Transverse colon (tissue), 4 donors: ENCODE results near the gene TNFAIP8L3. TPM values are rescaled to one million over a fixed set of nuclear protein-coding genes. Genes with fewer than 3 reads are reported as not detected.
A peak's percentile ranks its signal among the peaks of the same experiment; 100 is the strongest.
"Not testable (repeated sequence)": the region's sequence is repeated elsewhere in the genome, so short reads cannot be mapped to it uniquely, and the experiment has no call there.

Experiments
- DNase-seq: peaks from one replicate; pipeline ENCODE4 v3.0.0-alpha.2; 2019
- H3K27ac ChIP-seq, 4 donors: fragments of 200-600 bp; sonication (generic); 2 replicates each; pipeline ENCODE4 v1.5.1; 2016 to 2018; ENCODE audit warnings: inconsistent platforms in 4 of 4
- H3K27me3 ChIP-seq: fragments of 200-600 bp; sonication (generic); 2 replicates; pipeline ENCODE4 v1.5.1; 2017; ENCODE audit warnings: inconsistent platforms
- H3K36me3 ChIP-seq, 4 donors: fragments of 200-600 bp; sonication (generic); 2 replicates each; pipeline ENCODE4 v1.5.1; 2017 to 2019; ENCODE audit warnings: inconsistent platforms in 4 of 4
- H3K4me1 ChIP-seq, 4 donors: fragments of 200-600 bp; sonication (generic); 2 replicates each; pipeline ENCODE4 v1.5.1; 2017 to 2020; ENCODE audit warnings: inconsistent platforms in 4 of 4
- H3K4me3 ChIP-seq, 4 donors: fragments of 200-600 bp; sonication (generic); 1 replicate in 1 of 4; 2 replicates in 3 of 4; pipeline versions ENCODE4 v1.5.1 to v1.6.1; 2017 to 2019; ENCODE audit warnings: inconsistent platforms in 4 of 4
- H3K9me3 ChIP-seq, 2 donors: fragments of 200-600 bp; sonication (generic); 2 replicates each; pipeline ENCODE4 v1.5.1; 2017 to 2019; ENCODE audit warnings: inconsistent platforms in 2 of 2
- CTCF ChIP-seq, 5 experiments: fragments of 200-600 bp in 3 of 5; fragments of 450-650 bp in 2 of 5; sonication (generic) in 3 of 5; IDR thresholded peaks; 1 replicate in 2 of 5; 2 replicates in 3 of 5; pipeline ENCODE4 v1.5.1; 2016 to 2017; ENCODE audit warnings: antibody characterized with exemption in 5 of 5, inconsistent platforms in 3 of 5, mild to moderate bottlenecking in 2 of 5, moderate library complexity in 1 of 5
- EP300 ChIP-seq: sonication (generic); formaldehyde crosslinking; IDR thresholded peaks from one replicate; pipeline ENCODE4 v1.6.1; 2017; ENCODE audit warnings: antibody characterized with exemption, low read depth
- POLR2A ChIP-seq: fragments of 450-650 bp; IDR thresholded peaks from one replicate; pipeline ENCODE4 v1.6.1; 2016; ENCODE audit warnings: antibody characterized with exemption, mild to moderate bottlenecking, moderate library complexity
- POLR2AphosphoS5 ChIP-seq, 3 donors: sonication (generic); formaldehyde crosslinking; IDR thresholded peaks; one replicate each; pipeline ENCODE4 v1.6.1; 2016; ENCODE audit warnings: antibody characterized with exemption in 3 of 3
- WGBS, 2 donors: methylation state at CpG; one replicate each; pipeline ENCODE4 v1.1.5; 2018; ENCODE audit warnings: low coverage in 1 of 2; 5-methylcytosine and 5-hydroxymethylcytosine counted together
- in situ Hi-C, 4 donors: fragments of 200-750 bp; cut with MboI; loops; one replicate each; pipeline versions ENCODE4 v1.15.0 to v1.15.1; 2017; ENCODE audit warnings: low sequenced_read_pairs in 3 of 4, low pct_ligation_motif_present in 1 of 4, low pct_unique_long_range_greater_than_20kb in 1 of 4
- intact Hi-C: fragments of 100-400 bp; cut with DNase I; formaldehyde crosslinking; loops from one replicate; pipeline ENCODE4 v1.15.1; 2023; ENCODE audit warnings: low total_unique reads
- total RNA-seq, 4 donors: library from RNA; depleted of rRNA; stranded (reverse); fragments of >200 nt; gene quantifications; one replicate each; pipeline ENCODE4 v1.1.0, GENCODE V29; 2016

The TNFAIP8L3 gene
- total RNA-seq, result 10 to 100 TPM in 1 of 4 donors, 1 to 10 TPM in 3; 6.8 to 35.5 (median 8.6) TPM

- H3K9me3 ChIP-seq, result no peaks in the 10 kb centered on the region
- in situ Hi-C loops (no loop called here), intact Hi-C loops (no loop called here)
- no peaks in the 10 kb centered on the region for H3K36me3 ChIP-seq
- DNase-seq, result peak; percentile 50
- peaks cover 6 to 38% (median 13%) of the 10 kb centered on the region in 4 donors for H3K4me1 ChIP-seq
- H3K27ac ChIP-seq, result peak within 1 kb of the TSS; percentile 69 to 78 (median 76)
- peaks cover 37% of the 10 kb centered on the region for H3K27me3 ChIP-seq
- TF ChIP-seq CTCF (IDR thresholded peaks at IDR 0.05), result no peak
- TF ChIP-seq EP300, result no peak
- no peak for TF ChIP-seq POLR2AphosphoS5 (IDR thresholded peaks at IDR 0.05)
- TF ChIP-seq POLR2A, result no peak
- 0 to 4% methylated on average over 13 to 66 of the region's 98 CpGs for WGBS, 2 donors
- peak within 1 kb of the TSS; percentile 56 to 65 (median 62) for H3K4me3 ChIP-seq
Observed at GRCh38 chr15:51094606-51095569, at the start of gene TNFAIP8L3. TSS of gene TNFAIP8L3 (minus strand) at chr15:51094906. CDS start at chr15:51094595, 311 bp downstream.

- no peaks in the 10 kb centered on the region for H3K36me3 ChIP-seq
- intact Hi-C loops, result no loop called here
- no peaks in the 10 kb centered on the region for H3K4me1 ChIP-seq
- H3K9me3 ChIP-seq, result peaks cover 0 to 7% of the 10 kb centered on the region in 2 donors
- in situ Hi-C loops, result loop anchor here in 1 of 4 donors (25.0 kb wide), 1 partner anchor 107 kb away; no protein-coding TSS in a partner anchor
- no peak overlapping the region for H3K4me3 ChIP-seq
- DNase-seq, result no peak
- no peaks in the 10 kb centered on the region for H3K27me3 ChIP-seq
- WGBS, 2 donors, result 80% methylated on average over 3 of the region's 3 CpGs
- TF ChIP-seq POLR2AphosphoS5 (IDR thresholded peaks at IDR 0.05) (no peak), CTCF (IDR thresholded peaks at IDR 0.05) (no peak), POLR2A (no peak), EP300 (no peak)
- H3K27ac ChIP-seq, result no peak overlapping the region
Observed at GRCh38 chr15:51144021-51144532, 49.4 kb upstream of the TNFAIP8L3 start.

- H3K27me3 ChIP-seq, H3K9me3 ChIP-seq, DNase-seq, H3K4me1 ChIP-seq, H3K36me3 ChIP-seq, intact Hi-C loops, H3K27ac ChIP-seq, H3K4me3 ChIP-seq: not testable (repeated sequence)
- in situ Hi-C loops, result loop anchor here in 1 of 4 donors (25.0 kb wide), 1 partner anchor 103 kb away; no protein-coding TSS in a partner anchor
- WGBS, 2 donors, result 83 to 85% methylated on average over 2 of the region's 2 CpGs
Observed at GRCh38 chr15:51140347-51140746, 45.6 kb upstream of the TNFAIP8L3 start.

GRCh38 chr15:51139091-51139490 lies 44.4 kb upstream of the TNFAIP8L3 start:
- 82 to 90% methylated on average over 1 of the region's 1 CpG for WGBS, 2 donors
- H3K4me3 ChIP-seq, result no peak overlapping the region
- no peaks in the 10 kb centered on the region for H3K4me1 ChIP-seq
- DNase-seq, result no peak
- no peak overlapping the region for H3K27ac ChIP-seq
- H3K9me3 ChIP-seq, result peaks cover 0 to 7% of the 10 kb centered on the region in 2 donors
- TF ChIP-seq POLR2AphosphoS5 (IDR thresholded peaks at IDR 0.05) (no peak), POLR2A (no peak), CTCF (IDR thresholded peaks at IDR 0.05) (no peak), EP300 (no peak)
- no peaks in the 10 kb centered on the region for H3K36me3 ChIP-seq
- in situ Hi-C loops, result loop anchor here in 1 of 4 donors (25.0 kb wide), 1 partner anchor 102 kb away; no protein-coding TSS in a partner anchor
- no peaks in the 10 kb centered on the region for H3K27me3 ChIP-seq
- intact Hi-C loops, result loop anchor here (10.0 kb wide), 1 partner anchor 64 kb away; no protein-coding TSS in a partner anchor
